ENCODE results near the gene ZNF358.

The ZNF358 gene

GRCh38 chr19:7562646-7563393, 46.9 kb downstream of the ZNF358 start:
- no peak for DNase-seq

GRCh38 chr19:7564866-7565265, 49.0 kb downstream of the ZNF358 start:
- DNase-seq: no peak

GRCh38 chr19:7565332-7565731, 49.4 kb downstream of the ZNF358 start:
- DNase-seq: no peak

Measured in NCI-H446 (cell line).